CD14-positive monocyte (primary cell): Measurements from ENCODE around the gene IRF2BPL. TPM values are rescaled to one million over a fixed set of nuclear protein-coding genes. Genes with fewer than 3 reads are reported as not detected.

Experiments
- DNase-seq, 3 donors: peaks; one replicate each; pipeline ENCODE4 v3.0.0-alpha.2; 2011 to 2022
- H2AFZ ChIP-seq: 2 replicates; pipeline ENCODE4 v1.6.0; 2012; ENCODE audit warnings: mild to moderate bottlenecking, low read depth, low read length, inconsistent platforms; ENCODE audit not compliant: insufficient read depth, poor library complexity, severe bottlenecking
- H3K27ac ChIP-seq, 2 donors: 1 replicate in 1 of 2; 2 replicates in 1 of 2; pipeline ENCODE4 v1.5.1; 2012 to 2013; ENCODE audit warnings: low read length in 2 of 2, control low read depth in 1 of 2, inconsistent platforms in 1 of 2, low read depth in 1 of 2, mild to moderate bottlenecking in 1 of 2
- H3K27me3 ChIP-seq, 2 donors: one replicate each; pipeline versions ENCODE4 v1.6.0 to v1.6.1; 2011 to 2013; ENCODE audit warnings: low read length in 2 of 2; ENCODE audit not compliant: control insufficient read depth in 2 of 2, insufficient read depth in 2 of 2
- H3K36me3 ChIP-seq, 2 donors: replicated peaks in 1 of 2; 1 replicate in 1 of 2; 2 replicates in 1 of 2; pipeline versions ENCODE4 v1.5.1 to v1.6.1; 2012 to 2013; ENCODE audit warnings: low read length in 2 of 2, control low read depth in 1 of 2, inconsistent platforms in 1 of 2, mild to moderate bottlenecking in 1 of 2; ENCODE audit not compliant: insufficient read depth in 2 of 2, control insufficient read depth in 1 of 2
- H3K4me1 ChIP-seq, 2 donors: 1 replicate in 1 of 2; 2 replicates in 1 of 2; pipeline versions ENCODE4 v1.5.1 to v1.6.1; 2012 to 2013; ENCODE audit warnings: low read length in 2 of 2, control low read depth in 1 of 2, inconsistent platforms in 1 of 2, mild to moderate bottlenecking in 1 of 2, moderate library complexity in 1 of 2; ENCODE audit not compliant: insufficient read depth in 2 of 2, control insufficient read depth in 1 of 2
- H3K4me2 ChIP-seq: replicated peaks from 2 replicates; pipeline ENCODE3; 2012; ENCODE audit warnings: low read length, moderate library complexity, mild to moderate bottlenecking; ENCODE audit not compliant: poor library complexity, severe bottlenecking; ENCODE audit errors: extremely low read depth
- H3K4me3 ChIP-seq, 3 experiments: fragments of 200-600 bp in 1 of 3; sonication (generic) in 1 of 3; replicated peaks in 1 of 3; 1 replicate in 2 of 3; 2 replicates in 1 of 3; pipeline ENCODE4 v1.5.1; 2011 to 2013; ENCODE audit warnings: low read length in 3 of 3, mild to moderate bottlenecking in 3 of 3, control low read depth in 2 of 3, low read depth in 2 of 3, inconsistent platforms in 1 of 3, moderate library complexity in 1 of 3
- H3K79me2 ChIP-seq: 2 replicates; pipeline ENCODE4 v1.6.0; 2012; ENCODE audit warnings: mild to moderate bottlenecking, control low read depth, inconsistent platforms, low read length, moderate library complexity; ENCODE audit not compliant: insufficient read depth
- H3K9ac ChIP-seq: 2 replicates; pipeline ENCODE4 v1.6.0; 2017; ENCODE audit warnings: low read length, mild to moderate bottlenecking; ENCODE audit not compliant: insufficient read depth, poor library complexity, severe bottlenecking
- H3K9me3 ChIP-seq, 2 donors: replicated peaks in 1 of 2; 1 replicate in 1 of 2; 2 replicates in 1 of 2; pipeline versions ENCODE4 v1.5.1 to v1.6.1; 2012 to 2013; ENCODE audit warnings: low read length in 2 of 2, control low read depth in 1 of 2; ENCODE audit not compliant: control insufficient read depth in 1 of 2, insufficient read depth in 1 of 2
- H4K20me1 ChIP-seq: 2 replicates; pipeline ENCODE4 v1.6.0; 2012; ENCODE audit warnings: mild to moderate bottlenecking, low read length, control low read depth, moderate library complexity; ENCODE audit not compliant: insufficient read depth
- H3K27ac Mint-ChIP-seq, 7 donors: one replicate each; pipeline ENCODE4 v1.8.0; 2020; ENCODE audit warnings: mild to moderate bottlenecking in 7 of 7, mixed read lengths in 7 of 7, moderate library complexity in 6 of 7, inconsistent platforms in 2 of 7
- H3K27me3 Mint-ChIP-seq, 3 donors: one replicate each; pipeline ENCODE4 v1.8.0; 2021 to 2022; ENCODE audit warnings: low read depth in 3 of 3, mild to moderate bottlenecking in 3 of 3, mixed read lengths in 3 of 3, moderate library complexity in 3 of 3, inconsistent platforms in 1 of 3
- H3K36me3 Mint-ChIP-seq, 2 donors: one replicate each; pipeline ENCODE4 v1.8.0; 2020; ENCODE audit warnings: mixed read lengths in 2 of 2, inconsistent platforms in 1 of 2, mild to moderate bottlenecking in 1 of 2
- H3K4me1 Mint-ChIP-seq: one replicate; pipeline ENCODE4 v1.8.0; 2020; ENCODE audit warnings: mild to moderate bottlenecking, mixed read lengths
- H3K4me3 Mint-ChIP-seq, 2 donors: one replicate each; pipeline ENCODE4 v1.8.0; 2020; ENCODE audit warnings: mild to moderate bottlenecking in 2 of 2, mixed read lengths in 2 of 2, moderate library complexity in 1 of 2
- H3K9me3 Mint-ChIP-seq, 7 donors: one replicate each; pipeline ENCODE4 v1.8.0; 2020 to 2022; ENCODE audit warnings: mixed read lengths in 7 of 7, mild to moderate bottlenecking in 6 of 7, moderate library complexity in 6 of 7, inconsistent platforms in 2 of 7
- CTCF ChIP-seq: fragments of 200-600 bp; IDR thresholded peaks from one replicate; pipeline ENCODE4 v1.8.0; 2022; ENCODE audit warnings: antibody characterized with exemption, mild to moderate bottlenecking
- WGBS: methylation state at CpG from one replicate; pipeline ENCODE4 v1.1.5; 2013; ENCODE audit warnings: missing lambda C conversion rate; ENCODE audit not compliant: insufficient coverage; 5-methylcytosine and 5-hydroxymethylcytosine counted together
- intact Hi-C, 2 donors: fragments of 100-400 bp; cut with micrococcal nuclease; formaldehyde crosslinking; loops; one replicate each; pipeline versions ENCODE4 v1.15.0 to v1.15.1; 2023
- polyA plus RNA-seq, 3 donors: library from polyadenylated mRNA; depleted of rRNA in 1 of 3; unstranded in 2 of 3; stranded (reverse) in 1 of 3; fragments of 300-500 nt in 2 of 3; fragments of >200 nt in 1 of 3; fragmentation: Illumina TruSeq in 2 of 3; gene quantifications; 1 replicate in 2 of 3; 2 replicates in 1 of 3; pipeline ENCODE4 v1.2.3, GENCODE V29; 2012 to 2021

Gene IRF2BPL
- polyA plus RNA-seq, 3 donors = 1.4 to 17.9 (median 1.9) TPM

DNA sequence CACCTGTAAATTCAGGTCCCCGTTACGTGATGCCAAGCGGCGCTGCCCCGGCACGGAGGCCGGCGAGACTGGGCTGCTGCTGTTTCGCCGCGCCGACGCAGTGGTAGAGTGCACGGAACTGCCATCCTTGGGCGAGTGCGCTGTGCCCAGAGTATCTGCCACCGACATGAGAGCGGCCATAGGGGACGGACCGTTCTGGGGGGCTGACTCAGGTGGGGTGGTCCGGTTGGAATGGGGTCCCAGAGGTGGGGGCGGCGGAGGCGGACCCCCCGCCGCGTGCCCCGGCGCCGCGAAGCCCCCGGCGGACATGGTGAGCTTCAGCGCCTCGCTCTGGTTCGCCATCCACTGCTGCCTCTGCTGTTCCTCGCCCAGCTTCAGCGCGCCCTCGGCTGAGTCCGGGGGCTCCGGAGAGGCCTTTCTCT is 2.8 kb downstream of the IRF2BPL start:
- Histone ChIP-seq H4K20me1 (peaks cover 41% of the 10 kb centered on the region), H3K27me3 (no peaks in the 10 kb centered on the region), H3K9ac (no peak overlapping the region), H2AFZ (no peak overlapping the region), H3K9me3 (no peaks in the 10 kb centered on the region), H3K36me3 (peaks cover 7 to 16% of the 10 kb centered on the region in 2 donors), H3K4me1 (peaks cover 31 to 45% of the 10 kb centered on the region in 2 donors), H3K4me3 (no peak overlapping the region), H3K4me2 (peak overlapping the region; percentile 10), H3K27ac (no peak overlapping the region), H3K79me2 (peaks cover 22% of the 10 kb centered on the region)
- peak overlapping the region; percentile 24 to 35 for H3K4me3 Mint-ChIP-seq
- no peak overlapping the region for H3K27ac Mint-ChIP-seq
- no peak for DNase-seq
- peaks cover 24 to 37% of the 10 kb centered on the region in 2 donors for H3K36me3 Mint-ChIP-seq
- TF ChIP-seq CTCF = no peak
- no peaks in the 10 kb centered on the region for H3K9me3 Mint-ChIP-seq
- 95% methylated on average over 40 of the region's 42 CpGs for WGBS
- H3K27me3 Mint-ChIP-seq = no peaks in the 10 kb centered on the region
- H3K4me1 Mint-ChIP-seq = peaks cover 38% of the 10 kb centered on the region
- intact Hi-C loops = loop anchor here in 1 of 2 donors (5.0 kb wide), 1 partner anchor 113 kb away; no protein-coding TSS in a partner anchor

- no peak overlapping the region for H2AFZ ChIP-seq
- H4K20me1 ChIP-seq = peaks cover 41% of the 10 kb centered on the region
- no peaks in the 10 kb centered on the region for H3K9me3 ChIP-seq
- DNase-seq = no peak
- peaks cover 28 to 38% of the 10 kb centered on the region in 2 donors for H3K4me1 ChIP-seq
- peak overlapping the region; percentile 8 for H3K4me2 ChIP-seq
- no peak overlapping the region for H3K9ac ChIP-seq
- no peaks in the 10 kb centered on the region for H3K27me3 ChIP-seq
- intact Hi-C loops = loop anchor here in 1 of 2 donors (5.0 kb wide), 1 partner anchor 33 kb away; no protein-coding TSS in a partner anchor
- H3K27ac ChIP-seq = no peak overlapping the region
- WGBS = 57% methylated on average over 11 of the region's 16 CpGs
- H3K36me3 ChIP-seq = peaks cover 7 to 13% of the 10 kb centered on the region in 2 donors
- peak overlapping the region in 1 of 3 experiments; percentile 18 for H3K4me3 ChIP-seq
- Mint-ChIP-seq H3K36me3 (peaks cover 20 to 32% of the 10 kb centered on the region in 2 donors), H3K27me3 (no peaks in the 10 kb centered on the region), H3K27ac (no peak overlapping the region), H3K4me1 (peaks cover 33% of the 10 kb centered on the region), H3K9me3 (no peaks in the 10 kb centered on the region), H3K4me3 (peak overlapping the region; percentile 9 to 58)
- H3K79me2 ChIP-seq = peaks cover 22% of the 10 kb centered on the region
- TF ChIP-seq CTCF = no peak
Measured at GRCh38 chr14:77024171-77024691, 4.3 kb downstream of the IRF2BPL start.
